Type B pancreatic cell (in vitro differentiated cells): ENCODE measurements around the gene ROPN1L. TPM values are rescaled to one million over a fixed set of nuclear protein-coding genes. Genes with fewer than 3 reads are reported as not detected.

Experiments used
- DNase-seq: peaks from one replicate; pipeline ENCODE4 v3.0.0; 2021; ENCODE audit warnings: mixed read lengths; ENCODE audit not compliant: unreplicated experiment; ENCODE audit errors: extremely low spot score
- H3K27ac Mint-ChIP-seq: 2 replicates; pipeline ENCODE4 v1.8.0; 2021; ENCODE audit warnings: mild to moderate bottlenecking, mixed read lengths
- H3K27me3 Mint-ChIP-seq: 2 replicates; pipeline ENCODE4 v1.8.0; 2021; ENCODE audit warnings: mixed read lengths
- H3K36me3 Mint-ChIP-seq: 2 replicates; pipeline ENCODE4 v1.8.0; 2021; ENCODE audit warnings: mixed read lengths
- H3K4me1 Mint-ChIP-seq: one replicate; pipeline ENCODE4 v1.8.0; 2021; ENCODE audit warnings: mixed read lengths; ENCODE audit not compliant: unreplicated experiment
- H3K4me3 Mint-ChIP-seq: 2 replicates; pipeline ENCODE4 v1.8.0; 2021; ENCODE audit warnings: mild to moderate bottlenecking, mixed read lengths
- H3K9me3 Mint-ChIP-seq: 2 replicates; pipeline ENCODE4 v1.8.0; 2021; ENCODE audit warnings: mixed read lengths
- total RNA-seq: library from RNA; stranded (reverse); gene quantifications from 2 replicates; pipeline ENCODE4 v1.2.1, GENCODE V29; 2021; ENCODE audit warnings: low replicate concordance
- TF ChIP-seq, protein P1 (sequence below): fragments of 200-600 bp; sonication (generic); conservative IDR thresholded peaks from 2 replicates; pipeline ENCODE4 v1.5.0; 2021; ENCODE audit warnings: antibody characterized with exemption, mild to moderate bottlenecking

The ROPN1L gene
- total RNA-seq, 1 donor from 2014 or later, result 2.0 TPM

DNA sequence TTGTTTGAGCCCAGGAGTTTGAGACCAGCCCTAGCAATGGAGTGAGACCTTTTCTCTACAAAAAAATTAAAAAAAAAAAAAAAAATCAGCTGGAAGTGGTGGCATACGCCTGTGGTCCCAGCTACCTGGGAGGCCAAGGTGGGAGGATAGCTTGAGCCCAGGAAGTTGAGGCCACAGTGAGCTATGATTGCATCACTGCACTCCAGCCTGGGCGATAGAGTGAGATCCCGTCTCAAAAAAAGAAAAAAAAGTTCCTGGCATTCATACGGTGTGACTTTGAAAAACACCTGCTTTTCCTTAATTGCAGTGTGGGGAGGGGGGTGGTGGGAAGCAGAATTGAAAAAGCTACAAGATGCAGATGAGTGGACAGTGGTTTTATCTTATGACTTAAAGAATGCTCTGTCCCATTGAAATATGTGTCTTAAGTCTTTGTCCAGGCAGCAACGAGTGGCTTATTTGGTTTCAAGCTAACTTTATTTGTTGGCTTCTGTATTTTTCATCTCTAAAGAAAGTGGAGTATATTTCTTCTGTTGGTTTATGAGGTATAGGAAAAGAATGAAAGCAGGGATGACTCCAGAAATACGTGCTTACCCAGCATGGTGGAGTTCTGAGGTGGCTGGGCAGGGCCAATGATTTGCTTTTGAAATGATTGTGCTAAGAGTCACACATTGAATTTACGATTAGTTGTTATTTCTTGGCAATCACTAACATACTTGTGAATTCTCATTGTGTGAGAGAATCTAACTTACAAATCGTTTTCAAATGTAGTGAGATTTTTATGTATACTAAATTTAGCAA is 27.8 kb downstream of the ROPN1L start:
- TF ChIP-seq, protein P1, sequence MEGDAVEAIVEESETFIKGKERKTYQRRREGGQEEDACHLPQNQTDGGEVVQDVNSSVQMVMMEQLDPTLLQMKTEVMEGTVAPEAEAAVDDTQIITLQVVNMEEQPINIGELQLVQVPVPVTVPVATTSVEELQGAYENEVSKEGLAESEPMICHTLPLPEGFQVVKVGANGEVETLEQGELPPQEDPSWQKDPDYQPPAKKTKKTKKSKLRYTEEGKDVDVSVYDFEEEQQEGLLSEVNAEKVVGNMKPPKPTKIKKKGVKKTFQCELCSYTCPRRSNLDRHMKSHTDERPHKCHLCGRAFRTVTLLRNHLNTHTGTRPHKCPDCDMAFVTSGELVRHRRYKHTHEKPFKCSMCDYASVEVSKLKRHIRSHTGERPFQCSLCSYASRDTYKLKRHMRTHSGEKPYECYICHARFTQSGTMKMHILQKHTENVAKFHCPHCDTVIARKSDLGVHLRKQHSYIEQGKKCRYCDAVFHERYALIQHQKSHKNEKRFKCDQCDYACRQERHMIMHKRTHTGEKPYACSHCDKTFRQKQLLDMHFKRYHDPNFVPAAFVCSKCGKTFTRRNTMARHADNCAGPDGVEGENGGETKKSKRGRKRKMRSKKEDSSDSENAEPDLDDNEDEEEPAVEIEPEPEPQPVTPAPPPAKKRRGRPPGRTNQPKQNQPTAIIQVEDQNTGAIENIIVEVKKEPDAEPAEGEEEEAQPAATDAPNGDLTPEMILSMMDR, result no peak
- Mint-ChIP-seq H3K27ac (no peak overlapping the region), H3K4me3 (no peak overlapping the region), H3K4me1 (peaks cover 20% of the 10 kb centered on the region), H3K9me3 (no peaks in the 10 kb centered on the region), H3K27me3 (peaks cover 2% of the 10 kb centered on the region), H3K36me3 (no peaks in the 10 kb centered on the region)
- no peak for DNase-seq

DNA sequence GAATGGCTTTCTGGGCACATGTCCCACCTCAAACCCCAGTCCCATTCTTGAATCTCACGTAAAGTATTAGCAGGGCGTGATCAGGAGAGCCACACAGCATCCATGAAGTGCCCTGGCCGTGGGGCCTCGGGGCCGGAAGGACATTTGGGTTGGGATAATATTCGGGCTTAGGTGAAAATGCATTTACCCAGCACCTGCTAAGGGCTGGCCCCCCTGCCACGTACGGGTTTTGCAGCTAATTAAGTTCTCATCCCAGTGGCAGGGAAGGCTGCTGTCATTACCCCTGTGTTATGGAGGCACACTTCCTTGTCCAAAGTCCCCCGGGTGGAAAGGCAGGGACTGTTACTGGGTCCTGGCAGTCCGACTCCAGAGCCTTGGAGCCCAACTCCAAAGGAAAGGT is 29.0 kb downstream of the ROPN1L start:
- H3K9me3 Mint-ChIP-seq, result no peaks in the 10 kb centered on the region
- no peak overlapping the region for H3K27ac Mint-ChIP-seq
- peaks cover 2% of the 10 kb centered on the region for H3K27me3 Mint-ChIP-seq
- H3K4me3 Mint-ChIP-seq, result no peak overlapping the region
- TF ChIP-seq, protein P1, result no peak
- H3K4me1 Mint-ChIP-seq, result peaks cover 25% of the 10 kb centered on the region
- DNase-seq, result no peak
- H3K36me3 Mint-ChIP-seq, result no peaks in the 10 kb centered on the region

DNA sequence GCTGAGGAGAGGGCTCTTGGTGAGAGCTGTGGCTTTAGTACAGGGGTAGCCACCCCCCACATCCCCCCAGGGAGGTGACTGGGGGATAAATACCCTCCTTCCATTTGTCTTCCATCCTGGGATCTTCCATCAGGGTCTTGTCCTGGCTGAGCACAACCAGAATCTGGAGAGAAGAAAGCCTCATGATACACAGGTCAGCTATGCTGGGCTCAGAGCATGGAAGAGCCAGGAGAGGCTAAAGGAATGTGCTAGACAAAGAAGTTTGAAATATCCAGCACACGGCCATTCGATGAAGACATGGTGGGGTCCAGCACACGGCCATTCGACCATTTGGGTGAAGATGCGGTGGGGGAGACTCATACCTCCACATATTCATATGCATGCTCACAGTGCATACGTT is 30.0 kb downstream of the ROPN1L start:
- Mint-ChIP-seq H3K27ac (no peak overlapping the region), H3K27me3 (peaks cover 2% of the 10 kb centered on the region), H3K4me1 (peaks cover 25% of the 10 kb centered on the region), H3K36me3 (no peaks in the 10 kb centered on the region), H3K9me3 (no peaks in the 10 kb centered on the region), H3K4me3 (no peak overlapping the region)
- DNase-seq, result no peak
- TF ChIP-seq, protein P1, result no peak

DNA sequence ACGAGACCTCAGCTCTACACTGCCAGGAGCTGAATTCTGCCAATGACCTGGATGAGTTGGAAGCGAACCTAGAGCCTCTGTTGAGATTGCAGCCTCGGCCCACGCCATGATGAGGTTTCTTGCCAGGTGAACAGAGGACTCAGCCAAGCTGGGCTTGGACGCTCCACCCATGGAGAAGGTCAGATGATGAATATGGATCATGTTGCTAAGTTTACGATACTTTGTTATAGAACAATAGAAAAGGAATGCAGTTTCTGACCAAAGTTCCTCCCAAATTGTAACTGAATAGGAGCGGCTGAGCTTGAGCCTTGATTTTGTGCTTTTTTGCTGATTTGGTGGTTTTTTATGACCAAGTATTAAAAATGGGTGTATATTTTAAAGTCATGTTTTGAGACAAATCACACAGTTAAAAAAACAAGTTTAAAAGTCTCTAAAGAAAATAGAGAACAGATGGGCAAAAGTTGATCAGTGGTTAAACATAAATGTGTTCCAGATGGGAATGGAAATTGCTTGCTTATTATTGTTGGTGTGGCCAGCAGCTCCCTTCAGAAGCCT is 32.9 kb downstream of the ROPN1L start:
- peaks cover 6% of the 10 kb centered on the region for H3K4me1 Mint-ChIP-seq
- no peaks in the 10 kb centered on the region for H3K36me3 Mint-ChIP-seq
- no peaks in the 10 kb centered on the region for H3K9me3 Mint-ChIP-seq
- peaks cover 4% of the 10 kb centered on the region for H3K27me3 Mint-ChIP-seq
- no peak for DNase-seq
- H3K4me3 Mint-ChIP-seq, result no peak overlapping the region
- TF ChIP-seq, protein P1, result no peak
- H3K27ac Mint-ChIP-seq, result no peak overlapping the region

DNA sequence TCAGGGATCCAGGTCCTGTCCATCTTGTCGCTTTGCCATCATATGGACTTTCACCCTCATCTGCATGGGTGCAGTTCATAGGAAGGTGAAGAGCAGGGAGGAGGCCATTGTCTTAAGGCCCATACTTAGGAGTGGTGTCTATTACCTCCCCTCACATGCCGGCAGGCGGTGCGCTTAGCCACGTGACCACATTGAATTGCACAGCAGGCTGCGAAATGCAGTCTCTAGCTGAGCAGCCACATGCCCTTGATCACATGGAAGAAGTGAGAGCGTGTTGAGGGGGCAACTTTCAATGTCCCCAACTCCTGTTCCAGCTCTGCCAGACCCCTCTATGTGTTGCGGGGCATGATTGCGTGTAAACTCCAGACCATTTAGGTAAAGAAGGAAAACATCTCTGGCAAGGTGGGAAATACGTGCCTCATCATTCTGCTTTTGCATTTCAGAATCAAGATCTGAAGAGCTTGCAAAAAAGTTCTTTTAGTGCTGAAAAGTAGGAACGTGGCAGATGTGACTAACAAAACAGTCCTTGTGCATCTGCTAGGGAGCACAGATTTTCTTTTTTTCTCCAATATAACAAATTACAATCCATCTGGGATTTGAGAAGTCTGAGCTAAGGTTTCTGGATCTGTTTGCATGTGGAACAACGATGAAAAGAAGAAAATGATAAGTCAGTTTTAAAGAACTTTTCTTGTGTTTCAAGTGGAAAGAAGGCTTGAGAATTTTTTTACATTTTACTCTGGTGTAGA is 34.4 kb downstream of the ROPN1L start:
- Mint-ChIP-seq H3K27me3 (peaks cover 4% of the 10 kb centered on the region), H3K4me3 (no peak overlapping the region), H3K4me1 (peaks cover 13% of the 10 kb centered on the region), H3K9me3 (no peaks in the 10 kb centered on the region), H3K27ac (no peak overlapping the region), H3K36me3 (no peaks in the 10 kb centered on the region)
- TF ChIP-seq, protein P1, result no peak
- no peak for DNase-seq
